Upper lobe of left lung (tissue), 6 donors: ENCODE measurements around the gene TFB1M. TPM values are rescaled to one million over a fixed set of nuclear protein-coding genes. Genes with fewer than 3 reads are reported as not detected.
"Not testable (repeated sequence)": the region's sequence is repeated elsewhere in the genome, so short reads cannot be mapped to it uniquely, and the experiment has no call there.

Experiments used
- ATAC-seq, 2 donors: fragments of 200-7000 bp; cut with Tn5 transposase; one replicate each; pipeline ENCODE4 v1.9.1; 2022; ENCODE audit warnings: mild to moderate bottlenecking in 2 of 2, moderate library complexity in 2 of 2; ENCODE audit not compliant: low FRiP score in 2 of 2
- DNase-seq, 2 donors: peaks; one replicate each; pipeline ENCODE4 v3.0.0-alpha.2; 2019 to 2020
- H3K27ac ChIP-seq, 4 donors: fragments of 200-600 bp; sonication (generic); one replicate each; pipeline ENCODE4 v1.5.1; 2016 to 2019
- H3K27me3 ChIP-seq, 4 donors: fragments of 200-600 bp; sonication (generic); one replicate each; pipeline ENCODE4 v1.5.1; 2017 to 2019
- H3K36me3 ChIP-seq, 4 donors: fragments of 200-600 bp; sonication (generic); one replicate each; pipeline ENCODE4 v1.5.1; 2016 to 2019
- H3K4me1 ChIP-seq, 4 donors: fragments of 200-600 bp; sonication (generic); one replicate each; pipeline ENCODE4 v1.5.1; 2018 to 2019
- H3K4me3 ChIP-seq, 4 donors: fragments of 200-600 bp; sonication (generic); one replicate each; pipeline ENCODE4 v1.5.1; 2017 to 2019; ENCODE audit warnings: mild to moderate bottlenecking in 2 of 4, moderate library complexity in 1 of 4
- H3K9me3 ChIP-seq, 4 donors: fragments of 200-600 bp; sonication (generic); one replicate each; pipeline ENCODE4 v1.5.1; 2018 to 2019
- CTCF ChIP-seq, 6 experiments: fragments of 450-650 bp in 4 of 6; fragments of 200-600 bp in 2 of 6; sonication (generic) in 2 of 6; IDR thresholded peaks; one replicate each; pipeline ENCODE4 v1.5.1; 2016 to 2019; ENCODE audit warnings: antibody characterized with exemption in 6 of 6
- EP300 ChIP-seq, 4 donors: sonication (generic); formaldehyde crosslinking; IDR thresholded peaks; one replicate each; pipeline ENCODE4 v1.5.1; 2017; ENCODE audit warnings: antibody characterized with exemption in 4 of 4, control low read depth in 2 of 4
- POLR2A ChIP-seq, 4 donors: fragments of 450-650 bp; IDR thresholded peaks; one replicate each; pipeline ENCODE4 v1.5.1; 2016 to 2017; ENCODE audit warnings: antibody characterized with exemption in 4 of 4, mild to moderate bottlenecking in 2 of 4
- POLR2AphosphoS5 ChIP-seq, 2 donors: sonication (generic); formaldehyde crosslinking; IDR thresholded peaks; one replicate each; pipeline ENCODE4 v1.5.1; 2017; ENCODE audit warnings: antibody characterized with exemption in 2 of 2
- WGBS, 2 donors: methylation state at CpG; one replicate each; pipeline ENCODE4 v1.1.5; 2017 to 2018; 5-methylcytosine and 5-hydroxymethylcytosine counted together
- total RNA-seq, 6 donors: library from RNA; depleted of rRNA in 4 of 6; stranded (reverse); fragments of >200 nt in 4 of 6; gene quantifications; one replicate each; pipeline versions ENCODE4 v1.1.0 to v1.2.1, GENCODE V29; 2016 to 2021
- donor health status: DM: no; HTN: no; CAD: no; lungs with moderate emphysema.
- donor health status: DM: no; HTN: yes; CAD: no; lungs with severe emphysema.

TFB1M gene
- total RNA-seq, 6 donors from 2014 or later = 4.2 to 19.6 (median 15.0) TPM

- no peak for DNase-seq
- Histone ChIP-seq H3K27me3 (no peaks in the 10 kb centered on the region), H3K27ac (no peak overlapping the region), H3K9me3 (peaks cover 0 to 1% (median 0%) of the 10 kb centered on the region in 4 donors), H3K4me1 (no peaks in the 10 kb centered on the region), H3K4me3 (no peak overlapping the region), H3K36me3 (no peaks in the 10 kb centered on the region)
- WGBS, 2 donors = 100% methylated on average over 1 of the region's 1 CpG
- no peak for ATAC-seq
- TF ChIP-seq POLR2A (IDR thresholded peaks at IDR 0.05) = no peak
- TF ChIP-seq CTCF (IDR thresholded peaks at IDR 0.05) = no peak
- TF ChIP-seq EP300 (IDR thresholded peaks at IDR 0.05) = no peak
- TF ChIP-seq POLR2AphosphoS5 (IDR thresholded peaks at IDR 0.05) = no peak
These were observed 21.0 kb upstream of the TFB1M start for GRCh38 chr6:155335265-155335664.

GRCh38 chr6:155334073-155334472 is 19.8 kb upstream of the TFB1M start:
- not testable (repeated sequence) for H3K36me3 ChIP-seq, H3K4me1 ChIP-seq, H3K27ac ChIP-seq, H3K27me3 ChIP-seq, DNase-seq, ATAC-seq, H3K4me3 ChIP-seq, H3K9me3 ChIP-seq
- WGBS, 2 donors = 93 to 99% methylated on average over 7 of the region's 7 CpGs

- no peak for DNase-seq
- 72 to 75% methylated on average over 5 of the region's 5 CpGs for WGBS, 2 donors
These were observed 19.1 kb upstream of the TFB1M start for GRCh38 chr6:155333414-155333813.

GRCh38 chr6:155330922-155331321 is 16.6 kb upstream of the TFB1M start:
- H3K27ac ChIP-seq = no peak overlapping the region

More at GRCh38 chr6:155333414-155333813, 19.1 kb upstream of the TFB1M start:
- H3K36me3 ChIP-seq = no peaks in the 10 kb centered on the region
- H3K9me3 ChIP-seq = no peaks in the 10 kb centered on the region
- H3K27ac ChIP-seq = no peak overlapping the region
- H3K4me1 ChIP-seq = peaks cover 0 to 8% (median 2%) of the 10 kb centered on the region in 4 donors
- H3K4me3 ChIP-seq = no peak overlapping the region
- no peak for ATAC-seq
- TF ChIP-seq CTCF (IDR thresholded peaks at IDR 0.05) = no peak
- no peak for TF ChIP-seq POLR2AphosphoS5 (IDR thresholded peaks at IDR 0.05)
- no peak for TF ChIP-seq POLR2A (IDR thresholded peaks at IDR 0.05)
- TF ChIP-seq EP300 (IDR thresholded peaks at IDR 0.05) = no peak
- H3K27me3 ChIP-seq = no peaks in the 10 kb centered on the region

GRCh38 chr6:155330133-155330734 is 15.9 kb upstream of the TFB1M start:
- DNase-seq (no peak), ATAC-seq (no peak)
- no peaks in the 10 kb centered on the region for H3K27me3 ChIP-seq
- H3K9me3 ChIP-seq = no peaks in the 10 kb centered on the region
- no peak for TF ChIP-seq POLR2A (IDR thresholded peaks at IDR 0.05)
- no peak for TF ChIP-seq POLR2AphosphoS5 (IDR thresholded peaks at IDR 0.05)
- TF ChIP-seq CTCF (IDR thresholded peaks at IDR 0.05) = no peak
- TF ChIP-seq EP300 (IDR thresholded peaks at IDR 0.05) = no peak
- H3K36me3 ChIP-seq = no peaks in the 10 kb centered on the region
- WGBS, 2 donors = 92 to 97% methylated on average over 6 of the region's 6 CpGs
- H3K4me1 ChIP-seq = peaks cover 0 to 13% (median 5%) of the 10 kb centered on the region in 4 donors
- no peak overlapping the region for H3K4me3 ChIP-seq
- no peak overlapping the region for H3K27ac ChIP-seq

More at GRCh38 chr6:155330922-155331321, 16.6 kb upstream of the TFB1M start:
- Histone ChIP-seq H3K4me1 (peaks cover 0 to 13% (median 5%) of the 10 kb centered on the region in 4 donors), H3K36me3 (no peaks in the 10 kb centered on the region), H3K9me3 (no peaks in the 10 kb centered on the region), H3K27me3 (no peaks in the 10 kb centered on the region), H3K4me3 (no peak overlapping the region)
- ATAC-seq (no peak), DNase-seq (no peak)
- TF ChIP-seq POLR2AphosphoS5 (IDR thresholded peaks at IDR 0.05) (no peak), POLR2A (IDR thresholded peaks at IDR 0.05) (no peak), CTCF (IDR thresholded peaks at IDR 0.05) (no peak), EP300 (IDR thresholded peaks at IDR 0.05) (no peak)
- 95 to 96% methylated on average over 6 of the region's 6 CpGs for WGBS, 2 donors
